ENCODE measurements around the gene PRKACG.

PRKACG gene

GRCh38 chr9:69003051-69003450 is 10.9 kb downstream of the PRKACG start:
- TF ChIP-seq CTCF (IDR thresholded peaks at IDR 0.05): no peak

- TF ChIP-seq CTCF (IDR thresholded peaks at IDR 0.05): no peak
Measured at GRCh38 chr9:69001921-69002320, 12.0 kb downstream of the PRKACG start.

GRCh38 chr9:68999393-69000105 is 14.4 kb downstream of the PRKACG start:
- TF ChIP-seq CTCF (IDR thresholded peaks at IDR 0.05): peak; percentile 82

- no peak for TF ChIP-seq CTCF (IDR thresholded peaks at IDR 0.05)
Measured at GRCh38 chr9:68998812-68999211, 15.1 kb downstream of the PRKACG start.

GRCh38 chr9:68998385-68998784 is 15.5 kb downstream of the PRKACG start:
- no peak for TF ChIP-seq CTCF (IDR thresholded peaks at IDR 0.05)

- no peak for TF ChIP-seq CTCF (IDR thresholded peaks at IDR 0.05)
Measured at GRCh38 chr9:68997666-68998065, 16.2 kb downstream of the PRKACG start.

- no peak for TF ChIP-seq CTCF (IDR thresholded peaks at IDR 0.05)
Measured at GRCh38 chr9:68996462-68996861, 17.5 kb downstream of the PRKACG start.

GRCh38 chr9:68995776-68996175 is 18.1 kb downstream of the PRKACG start:
- no peak for TF ChIP-seq CTCF (IDR thresholded peaks at IDR 0.05)
